GM19035 (cell line): Measurements from ENCODE around the gene PDCD1.
"Not testable (repeated sequence)": the region's sequence is repeated elsewhere in the genome, so short reads cannot be mapped to it uniquely, and the experiment has no call there.

Source experiments
- ATAC-seq: cut with Tn5 transposase; IDR thresholded peaks from one replicate; pipeline ENCODE4 v1.9.1; 2021; ENCODE audit not compliant: unreplicated experiment

The PDCD1 gene

DNA sequence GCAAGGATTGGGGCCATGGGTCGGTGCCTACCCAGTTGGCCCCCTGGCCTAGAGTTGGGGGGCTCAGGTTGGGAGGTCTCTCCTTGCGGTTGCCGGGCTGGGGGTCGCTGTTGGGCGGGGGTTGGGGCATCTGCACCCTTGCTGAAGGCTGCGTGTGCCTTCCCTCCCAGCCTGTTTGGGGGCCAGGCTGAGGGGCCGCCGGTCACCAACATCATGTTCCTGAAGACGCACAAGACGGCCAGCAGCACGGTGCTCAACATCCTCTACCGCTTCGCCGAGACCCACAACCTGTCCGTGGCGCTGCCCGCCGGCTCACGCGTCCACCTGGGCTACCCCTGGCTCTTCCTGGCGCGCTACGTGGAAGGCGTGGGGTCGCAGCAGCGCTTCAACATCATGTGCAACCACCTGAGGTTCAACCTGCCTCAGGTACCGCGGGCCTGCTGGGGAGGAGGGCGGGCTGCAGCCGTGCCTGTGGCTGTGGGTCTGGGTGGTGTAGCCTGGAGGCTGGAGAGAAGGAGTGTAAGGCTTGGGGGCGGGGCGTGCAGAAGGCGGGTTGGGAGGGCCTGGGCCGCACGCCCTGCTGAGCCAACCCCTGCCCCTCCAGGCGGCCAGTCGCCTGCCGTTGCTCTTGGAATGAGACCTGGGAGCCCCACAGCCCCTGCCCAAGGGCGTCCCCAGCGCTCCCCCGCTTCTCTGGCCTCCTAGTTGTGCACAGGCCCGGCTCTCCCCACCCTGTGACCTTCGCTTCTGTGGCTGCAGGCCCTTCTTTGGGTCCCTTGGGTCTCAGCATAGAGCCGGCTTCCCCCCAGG is 56.9 kb downstream of the PDCD1 start:
- no peak for ATAC-seq

DNA sequence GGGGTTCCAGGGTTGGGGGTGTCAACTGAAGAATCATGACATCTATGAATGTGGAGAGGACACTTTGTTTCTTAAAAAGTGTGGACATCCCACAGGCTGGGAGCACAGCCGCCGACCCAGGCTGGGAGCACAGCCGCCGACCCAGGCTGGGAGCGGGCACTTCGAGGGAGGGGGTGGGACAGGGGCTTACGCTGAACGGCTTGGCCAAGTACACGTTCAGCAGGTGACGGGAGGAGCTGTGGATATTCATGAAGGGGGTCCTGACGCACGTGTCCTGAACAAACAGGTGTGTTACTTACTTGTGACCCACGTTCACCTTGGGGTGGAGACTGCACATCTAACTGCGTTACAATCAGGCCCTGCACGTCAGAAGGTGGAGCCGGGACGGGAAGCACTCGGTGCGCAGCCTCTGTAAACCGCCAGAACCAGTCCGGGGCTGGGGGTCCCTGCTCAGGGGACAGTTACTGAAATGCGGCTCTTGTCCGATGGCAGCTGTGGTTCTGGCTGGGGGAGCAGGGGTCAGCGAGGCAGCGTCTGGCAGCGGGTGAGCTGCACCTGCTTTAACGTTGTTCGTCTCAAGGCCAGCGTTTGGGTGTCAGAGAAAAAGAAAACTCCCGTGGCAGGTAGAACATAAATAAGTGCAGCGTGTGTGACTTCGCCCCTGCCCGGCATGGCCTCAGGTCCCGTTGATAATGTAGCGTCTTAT is 58.3 kb downstream of the PDCD1 start:
- ATAC-seq = not testable (repeated sequence)
